Prostate gland (tissue), 2 donors: ENCODE data around the gene PPM1F. TPM values are rescaled to one million over a fixed set of nuclear protein-coding genes. Genes with fewer than 3 reads are reported as not detected.

Experiments used
- DNase-seq: peaks from one replicate; pipeline ENCODE4 v3.0.0-alpha.2; 2019; ENCODE audit warnings: low spot score
- H3K27ac ChIP-seq, 2 donors: fragments of 200-600 bp; sonication (generic); 2 replicates each; pipeline ENCODE4 v1.5.1; 2017 to 2019
- H3K27me3 ChIP-seq: fragments of 200-600 bp; sonication (generic); replicated peaks from 2 replicates; pipeline ENCODE4 v1.5.1; 2019; ENCODE audit not compliant: insufficient read depth
- H3K36me3 ChIP-seq, 2 donors: fragments of 200-600 bp; sonication (generic); 1 replicate in 1 of 2; 2 replicates in 1 of 2; pipeline versions ENCODE4 v1.5.1 to v1.8.1; 2017 to 2019
- H3K4me1 ChIP-seq: fragments of 200-600 bp; sonication (generic); replicated peaks from 2 replicates; pipeline ENCODE4 v1.5.1; 2019
- H3K4me3 ChIP-seq, 2 donors: fragments of 200-600 bp; sonication (generic); 2 replicates each; pipeline ENCODE4 v1.5.1; 2017 to 2019
- H3K9me3 ChIP-seq: fragments of 200-600 bp; sonication (generic); 2 replicates; pipeline ENCODE4 v1.5.1; 2017
- POLR2A ChIP-seq: fragments of 450-650 bp; IDR thresholded peaks from one replicate; pipeline ENCODE4 v1.6.1; 2016; ENCODE audit warnings: antibody characterized with exemption, mild to moderate bottlenecking
- POLR2AphosphoS5 ChIP-seq: sonication (generic); formaldehyde crosslinking; IDR thresholded peaks from one replicate; pipeline ENCODE4 v1.6.1; 2017; ENCODE audit warnings: antibody characterized with exemption
- WGBS: methylation state at CpG from one replicate; pipeline ENCODE4 v1.1.5; 2018; 5-methylcytosine and 5-hydroxymethylcytosine counted together
- intact Hi-C: fragments of 100-400 bp; cut with DNase I; formaldehyde crosslinking; loops from one replicate; pipeline ENCODE4 v1.14.2; 2022
- total RNA-seq, 2 donors: library from RNA; depleted of rRNA; stranded (reverse); fragments of >200 nt; gene quantifications; one replicate each; pipeline ENCODE4 v1.1.0, GENCODE V29; 2016
- TF ChIP-seq, protein P1 (sequence below), 4 experiments: fragments of 200-600 bp in 2 of 4; fragments of 450-650 bp in 2 of 4; sonication (generic) in 2 of 4; IDR thresholded peaks; 1 replicate in 3 of 4; 2 replicates in 1 of 4; pipeline ENCODE4 v1.5.1; 2016 to 2019; ENCODE audit warnings: antibody characterized with exemption in 4 of 4, mild to moderate bottlenecking in 2 of 4, moderate library complexity in 2 of 4

Gene PPM1F
- total RNA-seq, 2 donors from 2014 or later: 16.8 to 31.6 TPM

DNA sequence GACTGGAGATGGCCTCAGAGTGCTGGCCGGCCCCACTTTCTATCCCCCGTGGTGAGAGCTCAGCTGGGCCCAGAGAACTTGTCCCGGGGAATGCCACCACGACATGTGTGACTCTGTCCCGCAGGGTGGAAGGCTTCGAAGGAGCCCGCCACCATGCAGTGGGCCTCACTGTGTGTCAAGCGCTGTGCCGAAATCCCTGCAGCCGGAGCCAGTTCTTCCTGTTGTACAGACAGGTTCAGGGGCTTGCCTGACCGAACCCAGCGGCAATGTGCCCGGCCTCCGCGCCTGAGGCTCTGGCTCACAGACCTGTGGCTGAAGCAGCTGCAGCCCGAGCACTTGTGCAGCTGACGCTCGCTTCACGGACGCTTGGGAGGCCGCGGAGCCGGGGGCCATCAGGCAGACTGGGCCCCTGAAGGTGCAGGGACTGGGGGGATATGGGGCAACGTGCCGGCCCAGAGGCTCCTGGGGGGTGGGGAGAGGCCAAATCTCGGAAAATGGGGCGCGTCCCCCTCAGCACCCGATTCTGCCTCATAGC, 650 bp downstream of the PPM1F start:
- peak; percentile 46 for DNase-seq
- no peaks in the 10 kb centered on the region for H3K27me3 ChIP-seq
- no peaks in the 10 kb centered on the region for H3K4me1 ChIP-seq
- intact Hi-C loops: loop anchor here (2.0 kb wide), 1 partner anchor 239 kb away; no protein-coding TSS in a partner anchor
- no peaks in the 10 kb centered on the region for H3K36me3 ChIP-seq
- peak overlapping the region; percentile 53 to 68 for H3K27ac ChIP-seq
- 4% methylated on average over 22 of the region's 29 CpGs for WGBS
- TF ChIP-seq POLR2A (no peak), POLR2AphosphoS5 (no peak)
- TF ChIP-seq, protein P1, sequence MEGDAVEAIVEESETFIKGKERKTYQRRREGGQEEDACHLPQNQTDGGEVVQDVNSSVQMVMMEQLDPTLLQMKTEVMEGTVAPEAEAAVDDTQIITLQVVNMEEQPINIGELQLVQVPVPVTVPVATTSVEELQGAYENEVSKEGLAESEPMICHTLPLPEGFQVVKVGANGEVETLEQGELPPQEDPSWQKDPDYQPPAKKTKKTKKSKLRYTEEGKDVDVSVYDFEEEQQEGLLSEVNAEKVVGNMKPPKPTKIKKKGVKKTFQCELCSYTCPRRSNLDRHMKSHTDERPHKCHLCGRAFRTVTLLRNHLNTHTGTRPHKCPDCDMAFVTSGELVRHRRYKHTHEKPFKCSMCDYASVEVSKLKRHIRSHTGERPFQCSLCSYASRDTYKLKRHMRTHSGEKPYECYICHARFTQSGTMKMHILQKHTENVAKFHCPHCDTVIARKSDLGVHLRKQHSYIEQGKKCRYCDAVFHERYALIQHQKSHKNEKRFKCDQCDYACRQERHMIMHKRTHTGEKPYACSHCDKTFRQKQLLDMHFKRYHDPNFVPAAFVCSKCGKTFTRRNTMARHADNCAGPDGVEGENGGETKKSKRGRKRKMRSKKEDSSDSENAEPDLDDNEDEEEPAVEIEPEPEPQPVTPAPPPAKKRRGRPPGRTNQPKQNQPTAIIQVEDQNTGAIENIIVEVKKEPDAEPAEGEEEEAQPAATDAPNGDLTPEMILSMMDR (IDR thresholded peaks at IDR 0.05): no peak
- peak overlapping the region; percentile 57 to 63 for H3K4me3 ChIP-seq
- H3K9me3 ChIP-seq: no peaks in the 10 kb centered on the region

GRCh38 chr22:21951062-21951461, 1.6 kb downstream of the PPM1F start:
- Histone ChIP-seq H3K4me3 (no peak overlapping the region), H3K36me3 (no peaks in the 10 kb centered on the region), H3K4me1 (no peaks in the 10 kb centered on the region), H3K9me3 (no peaks in the 10 kb centered on the region), H3K27me3 (no peaks in the 10 kb centered on the region), H3K27ac (no peak overlapping the region)
- 88% methylated on average over 7 of the region's 7 CpGs for WGBS
- intact Hi-C loops: no loop called here
- DNase-seq: no peak
- TF ChIP-seq POLR2A (no peak), POLR2AphosphoS5 (no peak)

DNA sequence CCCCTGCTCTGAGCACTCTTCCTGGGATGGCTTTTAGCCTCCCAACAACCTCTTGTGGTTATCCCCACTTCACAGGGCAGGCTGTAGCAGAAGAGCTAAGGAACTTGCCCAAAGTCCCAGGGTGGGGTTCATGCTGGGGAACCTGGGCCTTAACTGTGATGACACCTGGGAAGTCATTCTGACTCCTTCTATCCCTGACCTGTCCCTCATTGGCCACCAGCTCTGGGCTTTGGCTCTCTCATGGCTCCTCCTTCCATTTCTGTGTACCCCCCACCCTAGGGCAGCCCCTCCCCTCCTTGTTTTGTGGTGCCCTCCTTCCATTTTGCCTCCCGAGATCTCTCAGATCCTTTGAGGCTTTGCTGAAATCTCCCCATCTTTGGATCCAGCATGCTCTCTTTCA, 2.7 kb downstream of the PPM1F start:
- Histone ChIP-seq H3K36me3 (peaks cover 0 to 4% of the 10 kb centered on the region in 2 donors), H3K4me3 (no peak overlapping the region), H3K27me3 (no peaks in the 10 kb centered on the region), H3K27ac (no peak overlapping the region), H3K9me3 (no peaks in the 10 kb centered on the region), H3K4me1 (no peaks in the 10 kb centered on the region)
- 84% methylated on average over 1 of the region's 1 CpG for WGBS
- TF ChIP-seq, protein P1 (IDR thresholded peaks at IDR 0.05): no peak
- no peak for TF ChIP-seq POLR2AphosphoS5
- no peak for TF ChIP-seq POLR2A
- intact Hi-C loops: no loop called here
- DNase-seq: no peak

DNA sequence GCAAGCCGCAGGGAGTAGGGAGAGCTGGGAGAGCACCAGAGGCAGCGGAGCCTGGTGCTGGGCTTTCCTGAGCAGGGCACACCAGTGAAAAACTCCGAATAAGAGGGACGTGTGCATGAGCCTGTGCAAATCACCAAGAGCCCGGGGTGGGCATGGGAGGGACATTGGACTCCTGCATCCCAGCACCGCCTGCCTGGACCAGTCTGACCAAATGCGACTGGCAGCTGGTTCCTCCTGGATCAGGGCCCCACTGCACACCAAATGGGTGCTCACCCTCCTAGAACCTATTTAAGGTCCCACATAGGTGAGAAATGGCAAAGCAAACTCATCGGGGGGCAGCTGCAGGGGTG, 3.1 kb downstream of the PPM1F start:
- no peak overlapping the region for H3K4me3 ChIP-seq
- H3K36me3 ChIP-seq: peaks cover 0 to 4% of the 10 kb centered on the region in 2 donors
- 66% methylated on average over 8 of the region's 8 CpGs for WGBS
- TF ChIP-seq POLR2A (no peak), POLR2AphosphoS5 (no peak)
- TF ChIP-seq, protein P1 (IDR thresholded peaks at IDR 0.05): no peak
- H3K9me3 ChIP-seq: no peaks in the 10 kb centered on the region
- H3K27me3 ChIP-seq: no peaks in the 10 kb centered on the region
- no peak overlapping the region for H3K27ac ChIP-seq
- no peak for DNase-seq
- intact Hi-C loops: no loop called here
- no peaks in the 10 kb centered on the region for H3K4me1 ChIP-seq

- Histone ChIP-seq H3K9me3 (no peaks in the 10 kb centered on the region), H3K27ac (no peak overlapping the region), H3K4me3 (no peak overlapping the region), H3K4me1 (no peaks in the 10 kb centered on the region), H3K27me3 (no peaks in the 10 kb centered on the region), H3K36me3 (peaks cover 0 to 4% of the 10 kb centered on the region in 2 donors)
- intact Hi-C loops: no loop called here
- 76% methylated on average over 7 of the region's 7 CpGs for WGBS
- DNase-seq: no peak
- no peak for TF ChIP-seq POLR2AphosphoS5
- no peak for TF ChIP-seq POLR2A
- TF ChIP-seq, protein P1 (IDR thresholded peaks at IDR 0.05): no peak
Measured at GRCh38 chr22:21948824-21949568, 3.7 kb downstream of the PPM1F start.
